Glomerular visceral epithelial cell (primary cell): ENCODE data around the gene RTP5.
"Not testable (repeated sequence)": the region's sequence is repeated elsewhere in the genome, so short reads cannot be mapped to it uniquely, and the experiment has no call there.

Experiments used
- DNase-seq: peaks from one replicate; pipeline ENCODE4 v3.0.0-alpha.2; 2016; ENCODE audit errors: extremely low spot score

The RTP5 gene

GRCh38 chr2:241869087-241869961 is at the start of gene RTP5:
Gene RTP5 (plus strand): TSS chr2:241869729. CDS start chr2:241869757, 28 bp downstream.
- no peak for DNase-seq

DNA sequence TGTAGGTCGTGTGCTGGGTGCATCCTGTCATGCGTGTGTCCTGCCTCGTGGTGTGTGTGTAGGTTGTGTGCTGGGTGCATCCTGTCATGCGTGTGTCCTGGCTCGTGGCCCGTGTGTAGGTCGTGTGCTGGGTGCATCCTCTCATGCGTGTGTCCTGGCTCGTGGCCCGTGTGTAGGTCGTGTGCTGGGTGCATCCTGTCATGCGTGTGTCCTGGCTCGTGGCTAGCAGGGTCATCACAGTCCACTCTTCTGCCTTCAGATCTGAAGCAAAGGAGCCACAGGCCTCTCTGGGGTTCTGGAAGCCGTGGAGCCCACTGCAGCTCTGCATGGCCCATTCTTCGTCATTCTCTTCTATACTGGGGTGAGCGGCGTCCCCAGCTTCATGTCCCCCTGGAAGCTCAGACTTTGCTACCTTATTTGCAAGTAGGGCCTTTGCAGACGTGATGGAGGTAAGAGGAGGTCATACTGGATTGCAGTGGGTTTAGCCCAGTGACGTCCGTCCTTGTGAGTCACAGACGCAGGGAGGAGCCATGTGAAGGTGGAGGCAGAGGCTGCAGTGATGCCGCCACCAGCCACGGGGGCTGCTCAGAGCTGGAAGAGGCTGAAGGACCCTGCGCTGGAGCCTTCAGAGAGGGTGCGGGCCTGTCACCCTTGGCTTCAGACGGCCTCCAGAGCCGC is 49.4 kb upstream of the RTP5 start:
- DNase-seq = not testable (repeated sequence)

- no peak for DNase-seq
Observed at GRCh38 chr2:241820625-241821384, 48.7 kb upstream of the RTP5 start.

DNA sequence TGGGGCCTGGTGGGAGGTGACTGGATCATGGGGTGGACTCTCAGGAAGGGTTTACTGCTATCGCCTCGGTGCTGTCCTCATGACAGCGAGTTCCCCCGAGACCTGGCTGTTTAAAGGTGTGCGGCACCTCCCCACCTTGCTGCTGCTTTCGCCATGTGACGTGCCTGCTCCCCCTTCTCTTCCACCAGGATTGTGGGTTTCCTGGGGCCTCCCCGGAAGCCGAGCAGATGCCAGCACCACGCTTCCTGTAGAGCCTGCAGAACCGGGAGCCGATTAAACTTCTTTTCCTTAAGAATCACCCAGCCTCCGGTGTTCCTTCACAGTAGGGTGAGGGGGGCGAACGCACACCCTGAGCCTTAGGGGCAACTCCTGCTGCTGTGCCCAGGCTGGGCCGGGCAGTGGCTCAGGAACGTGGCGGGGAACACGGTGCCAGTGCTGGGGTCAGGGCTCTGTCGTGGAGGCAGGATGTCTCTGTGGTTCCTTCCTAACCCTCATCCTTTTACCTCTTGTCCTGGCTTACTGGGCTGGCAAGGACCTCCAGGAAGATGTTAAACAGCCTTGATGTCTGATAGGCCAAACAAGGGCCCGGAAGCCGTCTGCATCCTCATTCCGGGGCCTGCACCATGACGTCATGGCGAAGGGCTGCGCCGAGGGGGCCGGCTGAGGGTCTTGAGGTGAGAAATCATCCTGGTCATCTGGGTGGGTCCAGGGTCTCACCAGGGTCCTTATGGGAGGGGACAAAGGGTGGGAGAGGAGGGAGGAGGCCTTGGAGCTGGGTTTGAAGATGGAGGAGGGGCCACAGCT is 47.9 kb upstream of the RTP5 start:
- no peak for DNase-seq

DNA sequence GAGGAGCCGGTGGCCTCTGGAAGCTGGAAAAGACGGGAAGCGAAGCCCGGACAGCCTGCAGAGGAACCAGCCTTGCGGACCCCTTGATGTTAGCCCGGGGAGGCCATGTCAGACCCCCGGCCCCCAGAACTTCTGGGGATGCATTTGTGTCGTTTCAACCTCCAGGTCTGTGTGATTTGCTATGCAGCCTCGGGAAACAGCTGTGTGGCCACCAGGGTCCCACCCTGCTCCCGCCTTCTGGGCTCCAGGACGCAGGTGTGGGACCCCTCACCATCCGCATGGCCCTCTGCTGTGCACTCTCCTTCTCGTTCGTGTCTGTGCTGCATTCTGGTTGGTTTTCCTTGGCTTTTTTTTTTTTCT is 47.3 kb upstream of the RTP5 start:
- no peak for DNase-seq

- DNase-seq = not testable (repeated sequence)
Observed at GRCh38 chr2:241823531-241824437, 45.7 kb upstream of the RTP5 start.

DNA sequence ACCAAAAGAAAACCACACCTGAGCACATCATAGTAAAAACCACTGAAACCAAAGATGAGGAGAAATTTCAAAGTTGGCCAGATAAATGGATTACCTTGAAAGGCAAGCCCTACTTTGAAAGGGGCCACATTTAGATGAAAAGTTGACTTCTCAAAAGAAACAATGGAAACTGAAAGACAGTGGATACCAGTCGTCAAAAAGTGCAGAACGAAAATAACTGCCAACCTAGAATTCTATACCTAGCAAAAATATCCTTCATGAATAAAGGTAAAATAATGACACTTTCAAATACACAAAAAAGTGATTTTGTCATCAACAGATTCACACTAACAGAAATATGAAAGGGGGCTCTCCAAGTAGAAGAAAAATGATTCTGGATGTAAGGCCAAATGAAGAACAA is 42.1 kb upstream of the RTP5 start:
- no peak for DNase-seq

DNA sequence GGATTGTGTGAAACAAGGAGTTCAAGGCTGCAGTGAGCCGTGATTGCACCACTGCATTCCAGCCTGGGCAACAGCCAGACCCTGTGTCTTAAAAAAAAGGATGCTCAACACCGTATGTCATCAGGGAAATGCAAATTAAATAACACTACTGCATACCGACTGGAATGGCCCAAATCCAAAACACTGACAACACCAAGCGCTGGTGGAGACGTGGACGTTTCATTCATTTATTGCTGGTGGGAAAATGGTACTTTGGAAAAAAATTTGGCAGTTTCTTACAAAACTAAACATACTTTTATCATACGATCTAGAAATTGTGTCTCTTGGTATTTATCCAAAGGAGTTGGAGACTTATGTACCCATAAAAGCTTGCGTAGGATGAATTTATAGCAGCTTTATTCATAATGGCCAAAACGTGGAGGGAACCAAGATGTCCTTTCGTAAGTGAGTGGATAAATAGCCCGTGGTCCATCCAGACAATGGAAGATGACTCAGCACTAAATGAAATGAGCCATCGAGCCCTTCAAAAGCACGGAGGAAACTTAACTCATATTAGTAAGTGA is 36.3 kb upstream of the RTP5 start:
- no peak for DNase-seq

DNA sequence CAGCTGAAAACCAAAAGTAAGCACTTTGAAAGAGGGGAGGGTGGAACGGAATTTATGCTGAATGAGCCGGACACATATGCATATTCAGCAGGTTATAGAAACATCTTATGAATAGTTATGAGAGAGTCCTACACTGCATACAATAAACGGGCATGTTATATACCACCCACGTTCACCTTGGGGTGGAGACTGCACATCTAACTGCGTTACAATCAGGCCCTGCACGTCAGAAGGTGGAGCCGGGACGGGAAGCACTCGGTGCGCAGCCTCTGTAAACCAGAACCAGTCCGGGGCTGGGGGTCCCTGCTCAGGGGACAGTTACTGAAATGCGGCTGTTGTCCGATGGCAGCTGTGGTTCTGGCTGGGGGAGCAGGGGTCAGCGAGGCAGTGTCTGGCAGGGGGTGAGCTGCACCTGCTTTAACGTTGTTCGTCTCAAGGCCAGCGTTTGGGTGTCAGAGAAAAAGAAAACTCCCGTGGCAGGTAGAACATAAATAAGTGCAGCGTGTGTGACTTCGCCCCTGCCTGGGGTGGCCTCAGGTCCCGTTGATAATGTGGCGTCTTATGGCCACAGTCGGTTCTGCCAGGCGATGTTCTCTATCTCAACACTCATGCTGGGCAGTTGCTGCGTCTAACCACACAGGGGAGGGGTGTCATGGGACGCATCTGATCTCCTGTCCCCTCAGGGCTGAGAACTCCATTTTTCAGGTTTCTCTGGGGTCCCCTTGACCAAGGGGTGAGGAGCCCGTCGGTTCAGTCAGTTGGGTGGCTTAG is 35.6 kb upstream of the RTP5 start:
- not testable (repeated sequence) for DNase-seq

- DNase-seq = no peak
Observed at GRCh38 chr2:241834527-241835210, 34.9 kb upstream of the RTP5 start.

DNA sequence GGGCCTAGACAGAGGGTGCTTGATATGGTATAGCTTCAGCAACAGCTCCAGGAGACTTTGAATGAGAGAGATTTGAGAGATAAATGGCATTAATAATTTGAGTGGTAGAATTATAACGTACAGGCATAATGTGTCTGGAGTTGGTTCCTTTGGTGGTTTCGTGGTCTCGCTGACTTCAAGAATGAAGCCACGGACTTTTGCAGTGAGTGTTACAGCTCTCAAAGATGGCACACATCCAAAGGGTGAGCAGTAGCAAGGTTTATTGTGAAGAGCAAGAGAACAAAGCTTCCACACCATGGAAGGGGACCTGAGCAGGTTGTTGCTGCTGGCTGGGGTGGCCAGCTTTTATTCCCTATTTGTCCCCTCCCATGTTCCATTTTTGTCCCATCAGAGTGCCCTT is 33.9 kb upstream of the RTP5 start:
- no peak for DNase-seq

DNA sequence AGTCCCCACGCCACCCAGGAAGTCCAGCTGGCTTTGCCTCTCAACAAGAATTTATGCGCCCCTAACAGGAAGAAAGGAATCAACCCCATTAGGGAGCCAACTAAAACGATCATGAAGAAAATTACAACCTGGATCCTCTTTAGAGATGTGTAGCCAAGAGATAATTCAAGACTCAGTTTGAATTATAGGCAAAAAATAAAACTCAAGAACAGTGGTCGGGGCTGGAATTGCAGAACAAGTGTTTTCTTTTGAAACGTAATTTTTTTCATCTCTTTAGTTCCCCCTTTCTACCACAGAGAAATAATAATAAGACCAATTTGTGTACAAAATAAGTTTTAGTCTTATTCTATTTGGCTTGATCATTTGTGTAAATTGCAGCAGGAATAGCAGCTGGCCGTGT is 33.2 kb upstream of the RTP5 start:
- DNase-seq = no peak

DNA sequence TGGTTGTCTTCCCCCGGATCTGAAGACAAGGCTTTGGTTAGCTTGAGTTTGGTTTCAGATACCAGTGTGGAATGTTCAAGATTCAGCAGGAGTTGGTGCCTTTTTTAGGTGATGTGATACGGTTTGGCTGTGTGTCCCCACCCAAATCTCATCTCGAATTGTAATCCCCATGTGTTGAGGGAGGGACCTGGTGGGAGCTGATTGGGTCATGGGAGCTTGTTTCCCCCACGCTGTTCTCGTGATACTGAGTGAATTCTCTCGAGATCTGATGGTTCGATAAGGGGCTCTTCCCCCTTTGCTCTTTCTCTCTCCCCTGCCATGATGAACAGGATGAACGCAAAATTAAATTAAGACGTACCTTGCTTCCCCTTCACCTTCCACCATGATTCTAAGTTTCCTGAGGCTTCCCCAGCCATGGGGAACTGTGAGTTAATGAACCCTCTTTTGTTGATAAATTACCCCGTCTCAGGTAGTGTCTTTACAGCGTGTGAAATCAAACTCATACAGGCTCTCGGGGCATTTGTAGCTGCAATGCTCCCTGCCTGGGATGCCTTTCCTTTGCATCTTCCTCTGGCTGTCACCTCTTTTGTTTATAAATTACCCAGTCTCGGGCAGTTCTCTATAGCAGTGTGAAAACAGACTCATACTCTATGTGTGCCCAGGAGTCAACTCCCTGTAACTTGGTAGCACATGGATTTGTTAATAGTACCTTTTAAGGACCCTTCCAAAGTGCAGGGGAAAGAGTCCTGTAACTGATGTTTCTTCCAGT is 32.1 kb upstream of the RTP5 start:
- no peak for DNase-seq

- no peak for DNase-seq
Observed at GRCh38 chr2:241841181-241842066, 28.1 kb upstream of the RTP5 start.

DNA sequence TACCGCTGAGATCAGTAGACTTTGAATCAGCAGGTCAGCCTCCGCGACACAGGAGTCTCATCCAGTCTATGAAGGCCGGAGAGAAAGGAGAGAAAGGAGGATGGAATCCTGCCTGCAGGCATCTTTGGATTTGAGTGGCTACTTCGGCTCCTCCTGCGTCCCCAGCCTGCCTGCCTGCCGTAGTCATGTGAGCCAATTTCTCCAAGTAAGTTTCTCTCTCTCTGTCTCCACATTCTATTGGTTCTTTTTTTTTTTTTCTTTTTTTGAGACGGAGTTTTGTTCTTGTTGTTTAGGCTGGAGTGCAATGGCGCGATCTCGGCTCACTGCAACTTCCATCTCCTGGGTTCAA is 27.5 kb upstream of the RTP5 start:
- DNase-seq = no peak

GRCh38 chr2:241842620-241843211 is 26.8 kb upstream of the RTP5 start:
- DNase-seq = no peak
